H9 (cell line): ENCODE results near the gene SLC31A2. TPM values are rescaled to one million over a fixed set of nuclear protein-coding genes. Genes with fewer than 3 reads are reported as not detected.

Experiments
- DNase-seq: peaks from one replicate; pipeline ENCODE4 v3.0.0-alpha.2; 2017
- H2AFZ ChIP-seq: one replicate; pipeline ENCODE4 v1.6.1; 2013; ENCODE audit warnings: mild to moderate bottlenecking, low read length, control low read depth, moderate library complexity
- H2AK5ac ChIP-seq: 2 replicates; pipeline ENCODE4 v1.6.1; 2013; ENCODE audit warnings: low read length, control low read depth, mixed read lengths; ENCODE audit not compliant: insufficient read length
- H2BK120ac ChIP-seq: one replicate; pipeline ENCODE4 v1.6.1; 2013; ENCODE audit warnings: low read depth, mild to moderate bottlenecking, low read length, control low read depth, inconsistent platforms; ENCODE audit not compliant: poor library complexity, severe bottlenecking
- H2BK12ac ChIP-seq: 2 replicates; pipeline ENCODE4 v1.6.1; 2013; ENCODE audit warnings: low read length, control low read depth, mixed read lengths, low read depth; ENCODE audit not compliant: insufficient read length
- H2BK15ac ChIP-seq: 2 replicates; pipeline ENCODE4 v1.6.1; 2013; ENCODE audit warnings: low read depth, low read length, control low read depth
- H2BK20ac ChIP-seq: one replicate; pipeline ENCODE4 v1.6.1; 2013; ENCODE audit warnings: low read depth, mild to moderate bottlenecking, low read length, control low read depth, inconsistent platforms; ENCODE audit not compliant: poor library complexity, severe bottlenecking
- H2BK5ac ChIP-seq: 2 replicates; pipeline ENCODE4 v1.6.1; 2013; ENCODE audit warnings: low read length, control low read depth, mixed read lengths; ENCODE audit not compliant: insufficient read length
- H3K14ac ChIP-seq: 2 replicates; pipeline ENCODE4 v1.6.1; 2013; ENCODE audit warnings: low read length, control low read depth; ENCODE audit not compliant: insufficient read depth
- H3K18ac ChIP-seq: 2 replicates; pipeline ENCODE4 v1.6.1; 2013; ENCODE audit warnings: low read depth, mild to moderate bottlenecking, mixed read lengths, low read length, control low read depth; ENCODE audit not compliant: insufficient read length
- H3K23ac ChIP-seq: 2 replicates; pipeline ENCODE4 v1.6.1; 2013; ENCODE audit warnings: low read length, control low read depth, mixed read lengths, low read depth; ENCODE audit not compliant: insufficient read length
- H3K23me2 ChIP-seq: 2 replicates; pipeline ENCODE4 v1.6.1; 2013; ENCODE audit warnings: low read depth, mild to moderate bottlenecking, mixed read lengths, low read length, control low read depth; ENCODE audit not compliant: insufficient read length, poor library complexity, severe bottlenecking
- H3K27ac ChIP-seq: 2 replicates; pipeline ENCODE4 v1.5.1; 2013; ENCODE audit warnings: low read length, control low read depth, mixed read lengths, low read depth; ENCODE audit not compliant: insufficient read length
- H3K27me3 ChIP-seq: 2 replicates; pipeline ENCODE4 v1.6.1; 2013; ENCODE audit warnings: low read length, control low read depth, inconsistent platforms; ENCODE audit not compliant: insufficient read depth
- H3K4ac ChIP-seq: 2 replicates; pipeline ENCODE4 v1.6.1; 2013; ENCODE audit warnings: low read depth, mild to moderate bottlenecking, control low read depth, inconsistent platforms, low read length, moderate library complexity
- H3K4me1 ChIP-seq: 2 replicates; pipeline ENCODE4 v1.6.1; 2013; ENCODE audit warnings: low read length, control low read depth, inconsistent platforms; ENCODE audit not compliant: insufficient read depth
- H3K4me2 ChIP-seq: 2 replicates; pipeline ENCODE4 v1.6.1; 2013; ENCODE audit warnings: low read length, control low read depth, mixed read lengths; ENCODE audit not compliant: insufficient read length, insufficient read depth
- H3K56ac ChIP-seq: 2 replicates; pipeline ENCODE4 v1.6.1; 2013; ENCODE audit warnings: low read depth, mild to moderate bottlenecking, mixed read lengths, low read length, control low read depth; ENCODE audit not compliant: insufficient read length
- H3K79me1 ChIP-seq: 2 replicates; pipeline ENCODE4 v1.6.1; 2013; ENCODE audit warnings: low read depth, mild to moderate bottlenecking, moderate library complexity, low read length, control low read depth, inconsistent platforms; ENCODE audit not compliant: insufficient read depth, poor library complexity, severe bottlenecking
- H3K79me2 ChIP-seq: 2 replicates; pipeline ENCODE4 v1.6.1; 2013; ENCODE audit warnings: low read length, control low read depth, inconsistent platforms; ENCODE audit not compliant: insufficient read depth
- H3K9ac ChIP-seq: 2 replicates; pipeline ENCODE4 v1.6.1; 2013; ENCODE audit warnings: low read length, control low read depth, mixed read lengths; ENCODE audit not compliant: insufficient read length; ENCODE audit errors: extremely low read depth
- H3K9me3 ChIP-seq: one replicate; pipeline ENCODE4 v1.6.1; 2013; ENCODE audit warnings: low read depth, low read length, inconsistent platforms; ENCODE audit not compliant: control insufficient read depth
- H3T11ph ChIP-seq: one replicate; pipeline ENCODE4 v1.6.1; 2013; ENCODE audit warnings: mild to moderate bottlenecking, low read length, control low read depth, inconsistent platforms
- H4K20me1 ChIP-seq: one replicate; pipeline ENCODE4 v1.6.1; 2013; ENCODE audit not compliant: control insufficient read depth, insufficient read length, insufficient read depth
- H4K5ac ChIP-seq: 2 replicates; pipeline ENCODE4 v1.6.1; 2013; ENCODE audit warnings: low read depth, mild to moderate bottlenecking, mixed read lengths, low read length, control low read depth; ENCODE audit not compliant: insufficient read length
- H4K8ac ChIP-seq: replicated peaks from 2 replicates; pipeline ENCODE4 v1.6.1; 2013; ENCODE audit warnings: low read length, control low read depth, mixed read lengths, low read depth; ENCODE audit not compliant: insufficient read length
- H4K91ac ChIP-seq: 2 replicates; pipeline ENCODE4 v1.6.1; 2013; ENCODE audit warnings: low read depth, mild to moderate bottlenecking, moderate library complexity, mixed read lengths, low read length, control low read depth; ENCODE audit not compliant: insufficient read length
- H3K27ac Mint-ChIP-seq, 3 experiments: 2 replicates in 2 of 3; 3 replicates in 1 of 3; pipeline ENCODE4 v1.8.0; 2020 to 2021; ENCODE audit warnings: mixed read lengths in 3 of 3, mild to moderate bottlenecking in 1 of 3, moderate library complexity in 1 of 3
- H3K27me3 Mint-ChIP-seq: 2 replicates; pipeline ENCODE4 v1.8.0; 2021; ENCODE audit warnings: low read depth, mild to moderate bottlenecking, moderate library complexity, mixed read lengths
- H3K36me3 Mint-ChIP-seq, 3 experiments: 2 replicates in 2 of 3; 3 replicates in 1 of 3; pipeline ENCODE4 v1.8.0; 2020 to 2021; ENCODE audit warnings: low read depth in 3 of 3, mixed read lengths in 3 of 3; ENCODE audit not compliant: insufficient read depth in 1 of 3
- H3K4me1 Mint-ChIP-seq, 2 experiments: 2 replicates each; pipeline ENCODE4 v1.8.0; 2020; ENCODE audit warnings: mixed read lengths in 2 of 2
- H3K4me3 Mint-ChIP-seq, 2 experiments: 2 replicates in 1 of 2; 3 replicates in 1 of 2; pipeline ENCODE4 v1.8.0; 2020 to 2021; ENCODE audit warnings: mild to moderate bottlenecking in 2 of 2, mixed read lengths in 2 of 2, moderate library complexity in 1 of 2
- H3K9me3 Mint-ChIP-seq, 2 experiments: 2 replicates in 1 of 2; 3 replicates in 1 of 2; pipeline ENCODE4 v1.8.0; 2020; ENCODE audit warnings: mild to moderate bottlenecking in 2 of 2, mixed read lengths in 2 of 2, moderate library complexity in 1 of 2
- WGBS: extraction: QIAGEN DNeasy Blood & Tissue Kit; methylation state at CpG from one replicate; pipeline ENCODE4 v1.1.7; 2013; ENCODE audit warnings: missing lambda C conversion rate, low lambda C conversion rate, mixed read lengths; ENCODE audit not compliant: insufficient read length; ENCODE audit errors: extremely low coverage; 5-methylcytosine and 5-hydroxymethylcytosine counted together
- total RNA-seq: library from RNA; stranded (reverse); gene quantifications from 2 replicates; pipeline ENCODE4 v1.2.1, GENCODE V29; 2021
- TF ChIP-seq, protein P1 (sequence below): fragments of 200-600 bp; sonication (generic); conservative IDR thresholded peaks from 3 replicates; pipeline ENCODE4 v1.8.0; 2021; ENCODE audit warnings: antibody characterized with exemption, mild to moderate bottlenecking

Gene SLC31A2
- total RNA-seq, 1 experiment from 2014 or later = 1.0 TPM

DNA sequence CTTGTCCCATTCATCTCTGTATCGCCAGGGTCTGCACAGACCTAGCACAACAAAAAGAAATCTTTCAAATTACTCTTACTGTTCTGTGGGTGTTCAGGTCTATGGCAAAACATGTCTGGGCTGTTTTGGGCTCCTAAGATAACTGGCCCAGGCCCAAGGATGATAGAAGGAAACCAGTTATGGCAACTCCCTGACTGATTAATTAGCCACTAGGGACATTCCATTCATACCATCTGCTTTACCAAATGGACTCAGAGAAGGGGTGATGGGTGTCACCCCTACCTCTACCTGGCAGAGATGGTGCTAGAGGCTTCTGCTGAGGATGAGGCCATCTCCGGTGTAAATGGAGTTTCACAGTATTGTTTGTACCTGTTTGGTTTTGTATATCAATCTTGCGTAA lies 1.9 kb downstream of the SLC31A2 start:
- no peak overlapping the region for H3K14ac ChIP-seq
- no peaks in the 10 kb centered on the region for H3K79me1 ChIP-seq
- peaks cover 2% of the 10 kb centered on the region for H3K27me3 ChIP-seq
- no peak overlapping the region for H2BK12ac ChIP-seq
- Mint-ChIP-seq H3K36me3 (no peaks in the 10 kb centered on the region), H3K4me1 (peaks cover 17 to 21% of the 10 kb centered on the region in 2 experiments), H3K27me3 (peaks cover 24% of the 10 kb centered on the region), H3K27ac (no peak overlapping the region), H3K4me3 (peak overlapping the region; percentile 83 to 85; a peak in 3 of 5 replicates), H3K9me3 (no peaks in the 10 kb centered on the region)
- no peak overlapping the region for H2BK120ac ChIP-seq
- peaks cover 3% of the 10 kb centered on the region for H3K23me2 ChIP-seq
- H2BK5ac ChIP-seq = no peak overlapping the region
- no peak overlapping the region for H3K23ac ChIP-seq
- H3T11ph ChIP-seq = no peak overlapping the region
- no peaks in the 10 kb centered on the region for H4K20me1 ChIP-seq
- no peak overlapping the region for H3K4ac ChIP-seq
- H3K27ac ChIP-seq = no peak overlapping the region
- no peak overlapping the region for H3K4me2 ChIP-seq
- H2BK15ac ChIP-seq = no peak overlapping the region
- no peak overlapping the region for H4K91ac ChIP-seq
- peaks cover 2% of the 10 kb centered on the region; the same call in 1 of the 2 replicates for H3K4me1 ChIP-seq
- H3K9ac ChIP-seq = no peak overlapping the region
- H4K8ac ChIP-seq = no peak overlapping the region
- no peak overlapping the region for H3K56ac ChIP-seq
- no peak overlapping the region for H2AK5ac ChIP-seq
- H2AFZ ChIP-seq = no peak overlapping the region
- no peak overlapping the region for H2BK20ac ChIP-seq
- H4K5ac ChIP-seq = no peak overlapping the region
- DNase-seq = no peak
- H3K9me3 ChIP-seq = no peaks in the 10 kb centered on the region
- TF ChIP-seq, protein P1, sequence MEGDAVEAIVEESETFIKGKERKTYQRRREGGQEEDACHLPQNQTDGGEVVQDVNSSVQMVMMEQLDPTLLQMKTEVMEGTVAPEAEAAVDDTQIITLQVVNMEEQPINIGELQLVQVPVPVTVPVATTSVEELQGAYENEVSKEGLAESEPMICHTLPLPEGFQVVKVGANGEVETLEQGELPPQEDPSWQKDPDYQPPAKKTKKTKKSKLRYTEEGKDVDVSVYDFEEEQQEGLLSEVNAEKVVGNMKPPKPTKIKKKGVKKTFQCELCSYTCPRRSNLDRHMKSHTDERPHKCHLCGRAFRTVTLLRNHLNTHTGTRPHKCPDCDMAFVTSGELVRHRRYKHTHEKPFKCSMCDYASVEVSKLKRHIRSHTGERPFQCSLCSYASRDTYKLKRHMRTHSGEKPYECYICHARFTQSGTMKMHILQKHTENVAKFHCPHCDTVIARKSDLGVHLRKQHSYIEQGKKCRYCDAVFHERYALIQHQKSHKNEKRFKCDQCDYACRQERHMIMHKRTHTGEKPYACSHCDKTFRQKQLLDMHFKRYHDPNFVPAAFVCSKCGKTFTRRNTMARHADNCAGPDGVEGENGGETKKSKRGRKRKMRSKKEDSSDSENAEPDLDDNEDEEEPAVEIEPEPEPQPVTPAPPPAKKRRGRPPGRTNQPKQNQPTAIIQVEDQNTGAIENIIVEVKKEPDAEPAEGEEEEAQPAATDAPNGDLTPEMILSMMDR = no peak
- H3K18ac ChIP-seq = no peak overlapping the region
- no CpG with 5 or more reads among the region's 3 CpGs for WGBS
- H3K79me2 ChIP-seq = no peaks in the 10 kb centered on the region
